Hematopoietic multipotent progenitor cell treated with erythropoietin and hydrocortisone succinate and interleukin-3 and kit ligand, for 15 days (in vitro differentiated cells): ENCODE data around the gene TRPV5.
A peak's percentile ranks its signal among the peaks of the same experiment; 100 is the strongest.

Source experiments
- DNase-seq: peaks from one replicate; pipeline ENCODE4 v3.0.0-alpha.2; 2015; ENCODE audit warnings: low spot score

Gene TRPV5

DNA sequence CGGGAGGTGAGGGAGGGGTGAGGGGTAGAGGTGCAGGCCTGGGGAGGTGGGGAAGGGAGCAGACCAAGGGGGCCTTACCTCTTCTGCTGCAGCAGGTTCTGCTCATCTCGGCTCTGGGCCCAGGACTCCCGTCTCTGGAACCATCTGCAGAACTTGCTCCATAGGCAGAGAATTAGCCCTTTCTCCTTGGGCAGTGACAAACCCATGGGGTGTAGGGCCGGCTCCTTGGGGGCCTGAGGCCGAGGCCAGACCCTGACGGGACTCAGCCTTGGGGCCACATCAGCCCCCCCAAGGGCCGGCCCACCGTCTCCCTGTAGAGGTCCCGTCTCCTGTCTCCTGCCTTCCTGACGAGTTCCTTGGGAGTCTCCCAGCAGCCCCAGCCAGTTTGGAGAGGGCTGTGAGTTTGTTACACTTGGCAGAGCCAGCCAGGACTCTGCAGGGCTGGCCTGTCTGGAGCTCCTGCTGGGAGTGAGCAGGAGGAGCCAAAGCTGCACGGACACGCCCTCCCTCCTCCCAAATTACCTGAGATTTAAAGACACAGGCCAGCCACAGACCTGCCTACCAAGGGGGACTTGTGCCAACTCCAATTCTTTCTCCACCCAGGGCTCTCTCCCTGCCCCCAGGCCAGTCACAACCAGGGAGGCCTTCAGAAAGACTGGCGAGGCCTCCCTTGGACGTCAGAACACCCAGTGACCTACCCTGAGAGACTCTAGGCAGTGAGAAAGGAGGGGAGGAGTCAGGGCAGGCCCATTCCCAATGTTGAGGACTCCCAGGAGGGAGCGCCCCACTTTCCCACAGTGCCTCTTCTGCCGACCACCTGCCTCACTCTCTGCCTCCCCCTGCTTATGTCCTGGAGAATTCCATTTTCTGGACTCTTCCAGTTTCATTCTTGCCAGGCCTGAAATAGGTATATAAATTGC lies 48.0 kb downstream of the TRPV5 start, which contains the start of gene TRPV6:
TRPV6 (minus strand) TSS at position 435 of the 920 bp plus-strand sequence.
- no peak for DNase-seq

DNA sequence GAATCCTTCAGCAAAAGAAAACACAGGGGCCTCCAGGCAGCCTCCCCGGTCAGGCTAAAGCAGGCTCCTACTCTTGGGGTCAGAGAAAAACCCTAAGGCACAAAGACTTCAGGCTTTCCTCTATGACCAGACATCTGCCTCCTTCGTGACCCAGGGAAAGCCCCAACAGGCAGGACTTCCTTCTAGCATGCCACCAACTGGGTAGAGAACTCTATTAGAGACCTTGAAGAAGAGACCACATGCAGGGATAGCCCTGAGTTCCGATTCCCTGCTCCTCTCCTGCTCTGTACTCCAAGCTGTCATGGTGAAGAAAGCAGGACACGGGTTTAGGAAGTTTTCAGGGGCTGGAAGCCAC lies 49.3 kb downstream of the TRPV5 start:
- no peak for DNase-seq

GRCh38 chr7:142883571-142884285 lies 49.8 kb downstream of the TRPV5 start:
- no peak for DNase-seq

DNA sequence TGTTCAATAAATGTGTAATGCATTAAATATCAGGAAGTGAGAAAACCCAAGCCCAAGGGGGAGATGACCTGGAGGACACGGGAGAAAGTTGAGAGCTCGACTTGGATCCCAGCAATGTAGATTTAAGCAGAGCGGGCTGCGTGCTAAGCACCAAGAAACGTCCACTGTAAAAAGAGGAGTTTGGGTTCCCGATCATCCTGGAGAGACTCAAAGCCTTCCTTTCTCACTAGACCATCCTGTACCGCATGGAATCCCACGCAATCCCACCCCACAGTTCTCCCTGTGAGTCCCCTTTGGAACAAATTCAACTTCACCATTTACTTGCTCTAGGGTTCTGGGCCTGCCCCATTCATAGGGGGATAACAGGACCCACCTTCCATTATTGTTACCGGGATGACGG lies 50.4 kb downstream of the TRPV5 start:
- no peak for DNase-seq

GRCh38 chr7:142882338-142882678 lies 51.2 kb downstream of the TRPV5 start:
- DNase-seq, result no peak

DNA sequence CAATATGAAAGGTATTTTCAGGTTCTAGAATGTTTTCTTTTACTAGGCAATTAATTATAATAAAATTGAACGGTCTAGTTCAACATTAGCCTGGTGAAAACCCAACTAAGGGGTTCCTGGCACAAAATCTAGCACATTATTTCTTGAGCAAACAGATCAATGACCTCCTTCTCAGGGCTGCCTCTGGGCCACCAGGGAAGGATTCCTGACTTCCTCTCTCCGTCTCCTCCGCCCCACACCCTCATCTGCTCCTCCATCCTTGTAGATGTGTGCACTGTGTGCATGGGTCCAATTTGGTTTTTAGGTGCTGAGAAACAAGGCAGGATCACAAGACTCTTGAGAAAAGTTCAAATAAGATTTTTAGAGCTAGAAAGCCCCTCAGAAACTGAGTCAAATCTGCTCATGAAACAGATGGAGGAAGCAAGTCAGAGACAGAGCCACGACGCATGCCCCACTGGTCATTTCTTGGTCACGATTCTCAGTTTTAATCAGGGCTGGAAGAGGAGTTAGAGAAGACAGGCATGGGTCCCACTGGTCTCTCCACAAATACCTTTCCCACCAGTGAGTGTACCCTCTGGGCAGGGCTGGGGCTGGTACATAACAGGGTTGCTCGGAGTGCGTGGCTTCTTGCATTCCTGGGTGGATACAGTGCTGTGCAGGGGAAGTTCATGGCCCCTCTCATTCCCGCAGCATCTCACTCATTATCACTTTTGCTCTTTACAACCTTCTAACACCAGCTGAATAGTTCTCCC lies 51.8 kb downstream of the TRPV5 start:
- no peak for DNase-seq

DNA sequence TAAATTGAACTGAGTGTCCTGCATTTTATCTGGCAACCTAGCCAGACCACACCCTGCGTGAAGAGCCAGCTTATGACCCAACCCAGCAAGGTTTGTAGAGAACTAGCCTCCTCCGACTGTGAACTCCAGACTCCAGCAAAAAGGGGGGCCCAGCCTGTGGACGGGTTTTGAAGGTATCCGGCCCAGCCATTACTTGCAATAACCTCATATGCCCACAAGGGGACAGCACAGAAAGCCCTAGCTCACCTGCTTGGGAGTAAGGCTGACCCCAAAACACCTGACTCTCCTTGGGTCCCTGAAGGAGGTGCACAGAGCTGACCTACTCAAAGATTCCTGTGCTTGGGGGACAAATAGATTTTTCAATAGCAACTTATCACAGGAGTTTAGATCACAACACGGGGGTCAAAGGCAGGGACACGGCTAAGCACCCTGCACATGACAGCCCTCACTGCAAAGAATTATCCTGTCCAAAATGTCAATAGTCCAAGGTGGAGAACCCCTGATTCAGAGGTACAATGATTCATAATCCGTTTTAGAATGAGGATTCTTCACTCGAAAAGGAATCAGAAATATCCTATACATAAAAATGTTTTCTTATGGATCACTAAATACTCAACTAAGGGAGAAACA lies 52.6 kb downstream of the TRPV5 start:
- DNase-seq, result peak; percentile 66

DNA sequence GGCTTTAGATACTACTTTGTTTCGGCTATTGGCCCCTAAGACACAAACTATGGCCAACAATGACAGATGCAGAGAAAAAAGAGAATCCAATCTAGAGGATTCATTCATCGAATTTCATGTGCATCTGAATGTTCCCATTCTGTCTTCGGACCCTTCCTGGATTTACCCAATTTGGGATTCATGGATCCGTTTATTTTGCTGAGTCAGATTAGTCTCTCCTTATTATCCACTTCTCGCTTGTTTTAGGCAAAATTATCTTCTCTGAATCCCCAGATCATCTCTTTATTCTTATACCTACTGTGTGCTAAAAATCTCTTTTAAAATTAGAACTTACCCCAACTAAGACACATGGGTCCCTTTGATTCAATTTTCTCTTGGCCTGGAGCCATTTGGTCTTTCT lies 54.5 kb downstream of the TRPV5 start:
- DNase-seq, result no peak

- DNase-seq, result no peak
Measured at GRCh38 chr7:142878315-142878714, 55.2 kb downstream of the TRPV5 start.

- DNase-seq, result no peak
Measured at GRCh38 chr7:142876991-142877910, 56.3 kb downstream of the TRPV5 start.

DNA sequence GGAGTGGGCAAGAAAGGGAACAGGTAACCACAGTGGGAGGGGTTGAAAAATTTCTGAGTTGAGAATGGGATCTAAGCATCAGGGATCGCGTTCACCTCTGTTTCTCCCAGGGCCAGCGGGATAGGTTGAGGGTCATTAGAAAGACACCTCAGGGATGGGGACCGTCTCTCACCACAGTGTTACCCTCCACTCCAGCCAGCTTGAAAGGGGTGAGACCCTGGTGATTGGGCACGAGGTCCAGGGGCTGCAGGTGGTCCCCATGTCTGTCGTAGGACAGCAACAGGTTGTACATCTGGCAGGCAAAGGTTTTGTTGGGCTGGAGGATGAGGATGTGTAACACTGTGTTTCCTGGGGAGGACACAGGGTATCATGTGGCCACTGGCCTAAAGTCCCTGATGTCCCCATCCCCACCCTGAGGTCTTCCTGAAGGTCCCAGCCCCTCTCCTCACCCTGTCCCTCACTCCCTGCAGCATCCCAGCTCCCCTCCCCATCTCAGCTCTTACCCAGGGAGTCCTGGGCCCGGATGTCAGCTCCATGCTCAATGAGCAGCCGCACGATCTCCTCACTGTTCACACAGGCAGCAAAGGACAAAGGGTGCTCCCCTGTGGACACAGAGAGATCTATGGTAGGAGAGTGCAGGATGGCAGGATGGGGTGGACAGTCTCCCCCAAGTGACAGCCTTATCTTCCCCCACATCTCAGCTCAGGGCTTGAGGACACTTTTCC lies 57.1 kb downstream of the TRPV5 start:
- DNase-seq, result no peak

- no peak for DNase-seq
Measured at GRCh38 chr7:142875456-142875855, 58.1 kb downstream of the TRPV5 start.

- DNase-seq, result no peak
Measured at GRCh38 chr7:142874837-142875236, 58.7 kb downstream of the TRPV5 start.

DNA sequence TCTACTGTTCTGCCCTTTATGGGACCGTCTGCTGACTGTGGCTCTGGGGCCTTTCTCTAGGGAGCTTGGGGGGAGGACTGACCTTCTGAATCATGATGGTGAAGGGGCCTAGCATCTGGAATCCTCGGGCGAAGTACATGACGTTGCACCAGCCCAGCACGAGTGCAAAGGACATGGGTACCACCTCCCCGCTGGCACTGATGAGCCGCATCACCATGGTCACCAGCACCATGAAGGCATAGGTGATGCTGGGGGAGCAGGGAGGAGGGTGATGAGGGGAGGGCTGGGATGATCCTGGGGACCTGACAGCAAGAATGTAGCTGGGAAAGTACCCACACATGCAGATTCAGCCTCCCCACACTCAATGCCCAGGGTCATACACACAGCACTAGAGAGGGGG lies 59.1 kb downstream of the TRPV5 start:
- DNase-seq, result no peak

- DNase-seq, result no peak
Measured at GRCh38 chr7:142873871-142874270, 59.7 kb downstream of the TRPV5 start.

DNA sequence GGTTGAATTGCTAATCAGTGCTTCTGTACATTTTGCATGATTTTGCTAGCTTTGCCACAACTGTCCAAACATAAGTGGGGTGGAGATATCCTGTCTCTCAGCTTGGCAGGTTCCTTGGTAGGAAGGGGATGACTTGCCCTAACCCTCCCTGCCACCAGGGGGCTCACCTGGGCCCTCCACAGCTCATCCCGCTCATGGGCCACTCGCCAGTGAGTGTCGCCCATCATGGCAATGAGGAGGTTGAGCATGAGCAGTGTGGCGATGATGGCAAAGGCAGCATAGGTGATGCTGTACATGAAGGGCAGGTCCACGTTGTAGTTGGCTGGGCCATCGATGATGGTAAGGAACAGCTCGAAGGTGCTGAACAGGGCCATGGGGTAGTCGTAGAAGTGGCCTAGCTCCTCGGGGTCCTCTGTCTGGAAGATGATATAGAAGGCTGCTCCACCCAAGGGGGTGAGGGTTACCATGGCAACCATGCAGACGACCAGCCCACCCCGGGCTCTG lies 60.2 kb downstream of the TRPV5 start:
- DNase-seq, result peak; percentile 65

GRCh38 chr7:142872106-142872675 lies 61.4 kb downstream of the TRPV5 start:
- DNase-seq, result no peak

DNA sequence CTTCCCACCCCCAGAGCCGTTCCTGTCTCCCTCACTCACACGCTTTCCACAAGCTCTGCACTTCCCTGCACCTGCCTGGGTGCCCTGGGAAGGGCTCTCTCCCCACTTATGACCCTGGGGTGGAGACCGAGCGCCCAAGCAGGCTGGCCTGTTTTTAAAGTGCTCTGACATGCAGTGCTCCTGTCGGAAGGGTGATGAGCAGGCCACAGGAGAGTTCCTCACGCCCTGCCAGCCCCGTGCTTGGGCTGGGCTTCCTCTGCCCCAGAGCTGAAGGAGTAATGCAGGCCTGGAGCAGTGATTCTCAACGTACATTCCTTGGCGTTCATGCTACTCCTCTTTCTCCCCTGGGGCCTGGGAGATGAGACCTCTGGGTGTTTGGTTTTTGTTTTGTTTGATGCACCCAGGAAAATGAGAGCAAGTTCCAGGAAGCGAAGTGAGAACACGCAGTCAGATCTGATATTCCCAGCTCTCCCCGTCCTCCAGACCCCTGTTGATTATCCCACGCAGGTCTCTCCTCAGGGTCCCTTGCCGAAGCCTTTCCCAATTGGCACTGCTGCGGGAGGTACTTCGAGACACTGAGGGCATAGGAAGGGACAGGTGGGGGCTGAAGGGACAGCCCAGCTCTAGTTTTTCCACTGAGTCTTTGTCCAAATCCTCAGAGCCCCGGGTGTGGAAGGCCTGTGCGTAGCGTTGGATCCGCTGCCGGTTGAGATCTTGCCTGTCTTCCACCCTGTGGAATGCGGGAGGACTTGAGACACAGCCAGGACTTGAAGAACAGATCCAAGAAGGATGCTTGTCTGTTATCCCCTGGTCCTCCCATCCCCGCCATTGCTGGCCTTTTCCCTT lies 62.1 kb downstream of the TRPV5 start:
- DNase-seq, result no peak
